DOHH2 (cell line): ENCODE results near the gene ABLIM2.

Experiments
- CTCF ChIP-seq: fragments of 200-600 bp; sonication (generic); IDR thresholded peaks from one replicate; pipeline ENCODE4 v1.5.1; 2014; ENCODE audit warnings: antibody characterized with exemption, mild to moderate bottlenecking, low read depth, low read length; ENCODE audit not compliant: poor library complexity, severe bottlenecking
- EZH2phosphoT487 ChIP-seq: fragments of 200-600 bp; sonication (generic); IDR thresholded peaks from 2 replicates; pipeline ENCODE4 v1.6.1; 2017; ENCODE audit warnings: borderline replicate concordance, mild to moderate bottlenecking, antibody characterized with exemption, low read length, moderate library complexity, mixed read lengths

GRCh38 chr4:8082517-8083055 is 76.0 kb downstream of the ABLIM2 start:
- TF ChIP-seq CTCF (no peak), EZH2phosphoT487 (no peak)
